GM11168 (cell line): ENCODE measurements around the gene PPP1R17.

Source experiments
- in situ Hi-C: fragments of 300-500 bp; cut with MboI; formaldehyde crosslinking; loops from one replicate; pipeline ENCODE4 v1.12.0; 2022; ENCODE audit warnings: low sequenced_read_pairs; ENCODE audit not compliant: unreplicated experiment

PPP1R17 gene

GRCh38 chr7:31695859-31696614, 9.0 kb downstream of the PPP1R17 start:
- in situ Hi-C loops = no loop called here

- in situ Hi-C loops = no loop called here
These were observed 12.0 kb downstream of the PPP1R17 start for GRCh38 chr7:31699050-31699449.

DNA sequence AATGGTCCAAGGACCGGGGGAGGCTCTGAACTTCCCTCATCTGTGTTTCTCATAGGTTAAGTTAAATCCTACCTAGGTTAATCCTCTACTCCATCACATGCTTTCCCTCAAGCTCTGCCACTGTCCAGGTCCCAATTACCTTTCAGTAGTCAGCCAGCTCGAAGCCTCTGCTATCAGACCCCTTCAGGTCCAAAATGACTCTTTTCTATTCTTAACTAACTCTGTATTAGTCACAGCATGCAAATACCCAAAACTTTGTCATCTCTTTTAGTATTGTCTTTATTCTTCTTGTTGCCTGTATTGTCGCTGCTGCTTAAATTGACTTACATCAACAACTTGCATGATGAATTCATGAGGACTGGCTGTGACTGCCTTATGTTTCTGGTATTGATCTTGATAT, 15.3 kb downstream of the PPP1R17 start:
- in situ Hi-C loops = no loop called here

- in situ Hi-C loops = no loop called here
These were observed 18.4 kb downstream of the PPP1R17 start for GRCh38 chr7:31705377-31705776.

DNA sequence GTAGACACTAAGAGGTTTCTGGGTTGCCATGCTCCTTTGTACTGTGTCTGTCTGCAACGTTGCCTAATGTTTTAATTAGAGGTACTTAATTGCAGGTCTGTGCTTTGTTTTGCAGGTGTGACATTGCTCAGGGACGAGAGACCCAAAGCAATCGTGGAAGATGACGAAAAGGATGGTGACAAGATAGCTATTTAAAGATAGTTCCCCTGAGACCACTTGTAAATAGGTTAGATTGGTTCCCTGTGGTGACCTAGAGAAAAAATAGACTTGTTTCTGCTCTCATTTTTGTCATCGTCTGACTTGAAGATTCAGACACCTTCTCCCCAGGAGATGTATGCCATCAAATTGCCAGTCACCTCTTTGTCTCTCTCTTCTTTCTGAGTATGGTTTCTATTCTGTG, 20.1 kb downstream of the PPP1R17 start:
- in situ Hi-C loops = no loop called here

GRCh38 chr7:31710171-31710570, 23.2 kb downstream of the PPP1R17 start:
- in situ Hi-C loops = no loop called here

DNA sequence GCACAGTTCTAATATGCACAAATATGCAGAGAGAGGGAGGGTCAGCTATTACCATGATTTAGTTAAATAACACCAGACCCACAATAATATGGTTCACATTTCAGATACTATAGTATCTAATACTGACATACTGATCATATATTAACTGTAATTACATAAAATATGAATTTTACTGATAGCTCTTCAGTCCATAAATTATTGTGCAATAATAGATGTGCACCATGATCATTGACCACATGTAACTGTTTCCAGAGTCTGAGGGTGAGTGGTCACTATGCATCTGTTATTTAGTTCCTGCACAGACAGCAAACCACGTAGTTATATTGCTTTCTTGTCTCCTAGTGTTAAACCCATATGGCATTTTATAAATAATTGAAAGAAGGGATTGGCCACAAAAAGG, 29.3 kb downstream of the PPP1R17 start:
- in situ Hi-C loops = no loop called here

DNA sequence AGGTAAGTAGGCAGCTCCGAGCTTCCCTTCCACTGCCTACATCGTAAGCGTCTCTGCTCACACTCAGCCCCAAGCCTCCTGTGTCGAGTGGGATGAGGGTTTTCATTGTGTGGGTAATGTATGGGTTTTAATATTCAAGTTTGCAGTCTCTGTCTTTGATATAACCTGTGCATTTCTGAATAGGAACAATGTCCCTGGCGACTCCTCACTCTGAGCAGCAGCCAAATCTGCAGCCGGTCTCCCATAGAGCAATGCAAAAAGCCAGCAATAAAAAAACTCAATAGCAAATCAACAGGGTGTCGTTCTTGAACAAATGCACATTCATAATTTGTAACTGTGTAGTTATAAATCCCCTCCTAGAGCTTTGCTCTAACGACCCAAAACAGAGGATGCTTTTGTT, 33.4 kb downstream of the PPP1R17 start:
- in situ Hi-C loops = no loop called here

- in situ Hi-C loops = loop anchor here (25.0 kb wide), 1 partner anchor 613 kb away; no protein-coding TSS in a partner anchor
These were observed 37.7 kb downstream of the PPP1R17 start for GRCh38 chr7:31724696-31725095.

DNA sequence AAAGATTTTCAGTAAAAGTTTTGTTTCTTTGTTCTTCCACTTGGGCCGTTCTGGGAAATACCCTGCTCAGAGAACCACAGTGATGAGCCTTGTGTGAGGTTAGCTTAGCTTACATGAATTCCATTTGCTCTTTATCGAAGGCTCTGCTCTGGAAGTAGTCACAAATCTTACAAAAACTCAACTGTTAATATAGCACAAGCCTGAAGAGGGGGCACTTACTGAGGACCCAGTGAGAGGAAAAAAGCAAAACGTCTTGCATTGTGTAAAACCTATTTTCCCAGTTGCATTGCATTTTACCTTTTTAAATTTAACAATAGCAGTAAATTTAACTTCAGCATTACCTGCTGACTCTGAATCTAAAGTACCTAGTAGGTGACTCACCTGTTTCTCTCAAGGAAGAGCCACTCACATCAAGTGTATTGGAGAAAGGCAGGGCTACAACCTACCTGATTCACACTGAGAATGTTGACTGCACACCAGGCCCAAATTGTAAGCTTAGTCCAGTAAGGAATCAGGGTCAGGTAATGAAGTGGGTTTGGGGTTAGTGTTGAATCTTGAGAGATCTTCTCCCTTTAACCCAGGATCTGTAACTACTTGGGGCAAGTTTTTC, 42.3 kb downstream of the PPP1R17 start:
- in situ Hi-C loops = loop anchor here (25.0 kb wide), 1 partner anchor 608 kb away; no protein-coding TSS in a partner anchor

DNA sequence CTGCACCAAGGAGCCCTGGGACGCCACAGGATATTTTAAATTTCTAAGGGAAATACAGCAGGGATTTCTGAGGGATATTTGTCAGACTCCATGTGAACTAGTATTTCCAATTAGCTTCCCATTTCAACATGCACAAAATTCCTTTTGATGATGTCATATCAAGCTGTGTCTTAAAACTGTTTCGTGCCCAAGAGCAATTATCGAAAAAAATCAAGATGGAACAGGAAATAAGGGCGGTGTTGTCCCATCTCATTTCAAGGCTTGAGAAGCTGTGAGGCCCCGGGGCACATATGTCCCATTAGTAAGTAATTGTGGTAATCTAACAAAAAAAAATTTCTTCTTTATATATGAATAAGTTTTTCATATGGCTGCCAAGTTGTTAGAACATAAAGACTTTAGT, 47.4 kb downstream of the PPP1R17 start:
- in situ Hi-C loops = loop anchor here (25.0 kb wide), 1 partner anchor 603 kb away; no protein-coding TSS in a partner anchor

DNA sequence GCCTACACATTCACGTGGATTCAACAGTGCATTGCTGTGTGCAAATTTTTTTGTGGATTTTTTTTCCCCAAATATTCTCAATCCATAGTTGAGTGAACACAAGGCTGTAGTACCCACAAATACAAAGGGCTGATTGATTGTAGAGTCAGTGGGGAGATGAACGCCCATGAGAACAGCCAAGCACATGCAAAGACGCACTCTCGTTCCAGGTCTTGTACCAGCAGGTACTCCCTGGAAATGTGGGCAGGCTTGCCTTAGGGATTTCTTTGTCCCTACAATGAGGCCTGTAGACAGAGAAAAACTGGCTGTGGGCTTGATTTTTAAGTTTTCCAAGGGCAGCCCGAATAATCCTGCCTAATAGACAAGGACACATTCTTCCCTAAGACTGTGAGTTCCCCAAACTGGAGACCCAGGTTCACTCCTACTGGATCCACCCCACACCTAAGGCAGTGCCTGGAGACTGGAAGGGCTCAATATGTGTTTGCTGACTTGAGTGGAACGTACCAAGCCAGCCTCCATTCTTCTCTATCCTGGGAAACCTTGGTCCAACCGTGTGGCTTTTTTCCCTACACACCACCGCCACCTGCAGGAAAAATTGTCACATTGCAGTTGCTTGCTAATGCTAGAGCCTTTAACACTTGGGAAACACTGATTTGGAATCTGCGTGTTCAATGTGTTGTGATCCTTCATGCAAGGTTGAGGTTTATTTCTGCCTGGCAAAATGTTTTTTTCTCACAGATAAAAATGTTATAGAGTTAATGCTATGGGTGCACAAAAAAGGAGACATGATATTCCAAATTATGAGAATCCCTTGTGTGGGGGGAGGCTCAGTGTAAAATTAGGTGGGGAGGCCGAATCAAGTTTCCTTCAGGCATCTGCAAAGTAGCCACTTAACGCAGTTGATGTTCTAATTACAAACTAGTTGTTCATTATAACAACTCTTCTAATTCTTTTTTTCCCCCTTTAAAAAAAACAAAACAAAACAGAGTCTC, 49.3 kb downstream of the PPP1R17 start:
- in situ Hi-C loops = loop anchor here (25.0 kb wide), 1 partner anchor 601 kb away; no protein-coding TSS in a partner anchor

DNA sequence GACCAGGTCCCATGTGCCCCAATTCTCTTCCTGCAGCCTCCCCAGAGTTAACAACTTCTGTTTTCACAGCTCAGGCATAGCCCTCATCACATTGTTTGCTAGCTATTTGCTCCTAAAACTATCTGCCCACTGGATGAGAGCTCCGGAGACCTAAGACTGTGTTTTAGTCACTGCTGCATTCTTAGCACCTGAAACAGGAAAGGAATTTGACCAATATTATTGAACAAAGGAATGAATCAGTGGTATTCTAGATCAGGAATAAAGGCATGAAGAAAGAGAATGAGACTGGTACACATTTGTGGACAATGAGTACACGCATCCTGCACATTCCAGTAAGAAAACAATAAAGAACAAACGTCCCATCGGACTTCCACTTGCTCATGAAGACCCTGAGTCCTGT, 54.8 kb downstream of the PPP1R17 start:
- in situ Hi-C loops = loop anchor here (10.0 to 25.0 kb wide), 2 partner anchors 463 to 595 kb away; no protein-coding TSS in a partner anchor

GRCh38 chr7:31744294-31744874, 57.4 kb downstream of the PPP1R17 start:
- in situ Hi-C loops = loop anchor here (10.0 to 25.0 kb wide), 2 partner anchors 460 to 593 kb away; no protein-coding TSS in a partner anchor

DNA sequence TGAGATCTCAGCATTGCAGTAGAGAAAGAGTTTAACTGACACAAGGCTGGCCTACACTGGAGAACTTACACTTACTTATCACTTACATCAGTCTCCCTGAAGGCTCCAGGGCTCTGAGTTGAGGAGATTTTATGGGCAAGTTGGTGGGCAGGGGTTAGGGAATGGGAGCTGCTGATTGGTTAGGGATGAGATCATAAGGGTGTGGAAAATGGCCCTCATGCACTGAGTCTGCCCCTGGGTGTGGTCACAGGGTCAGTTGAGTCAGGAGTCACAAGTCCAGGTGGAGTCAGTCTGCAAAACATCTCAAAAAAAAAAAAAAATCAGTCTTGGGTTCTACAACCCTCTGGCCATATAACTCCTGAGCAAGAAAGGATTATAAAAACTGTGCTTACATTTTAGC, 60.5 kb downstream of the PPP1R17 start:
- in situ Hi-C loops = loop anchor here (10.0 to 25.0 kb wide), 2 partner anchors 457 to 590 kb away; no protein-coding TSS in a partner anchor

GRCh38 chr7:31748084-31748483, 61.1 kb downstream of the PPP1R17 start:
- in situ Hi-C loops = loop anchor here (10.0 to 25.0 kb wide), 2 partner anchors 457 to 589 kb away; no protein-coding TSS in a partner anchor

DNA sequence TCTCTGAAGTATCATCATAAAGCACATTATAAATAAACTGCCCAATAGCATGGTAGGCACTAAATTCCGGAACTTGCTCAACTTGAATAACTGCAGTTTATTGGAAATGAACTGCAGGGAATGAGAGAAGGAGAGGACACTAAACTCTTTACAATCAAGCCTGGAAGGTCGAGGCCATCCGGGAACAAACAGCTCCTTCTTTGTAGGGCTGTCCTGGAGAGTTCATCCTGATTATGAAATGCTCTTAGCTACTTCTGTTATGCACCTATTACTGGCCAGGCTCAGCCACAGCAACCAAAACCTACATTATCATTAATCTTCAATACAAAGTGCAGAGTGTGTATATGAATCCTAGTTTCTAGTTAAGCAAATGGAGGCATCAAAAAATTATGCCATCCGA, 64.7 kb downstream of the PPP1R17 start:
- in situ Hi-C loops = no loop called here
